H9 (cell line): Measurements from ENCODE around the gene PRELID1. TPM values are rescaled to one million over a fixed set of nuclear protein-coding genes. Genes with fewer than 3 reads are reported as not detected.

Experiments
- DNase-seq: peaks from one replicate; pipeline ENCODE4 v3.0.0-alpha.2; 2017
- H2AFZ ChIP-seq: one replicate; pipeline ENCODE4 v1.6.1; 2013; ENCODE audit warnings: mild to moderate bottlenecking, low read length, control low read depth, moderate library complexity
- H2AK5ac ChIP-seq: 2 replicates; pipeline ENCODE4 v1.6.1; 2013; ENCODE audit warnings: low read length, control low read depth, mixed read lengths; ENCODE audit not compliant: insufficient read length
- H2BK120ac ChIP-seq: one replicate; pipeline ENCODE4 v1.6.1; 2013; ENCODE audit warnings: low read depth, mild to moderate bottlenecking, low read length, control low read depth, inconsistent platforms; ENCODE audit not compliant: poor library complexity, severe bottlenecking
- H2BK12ac ChIP-seq: 2 replicates; pipeline ENCODE4 v1.6.1; 2013; ENCODE audit warnings: low read length, control low read depth, mixed read lengths, low read depth; ENCODE audit not compliant: insufficient read length
- H2BK15ac ChIP-seq: 2 replicates; pipeline ENCODE4 v1.6.1; 2013; ENCODE audit warnings: low read depth, low read length, control low read depth
- H2BK20ac ChIP-seq: one replicate; pipeline ENCODE4 v1.6.1; 2013; ENCODE audit warnings: low read depth, mild to moderate bottlenecking, low read length, control low read depth, inconsistent platforms; ENCODE audit not compliant: poor library complexity, severe bottlenecking
- H2BK5ac ChIP-seq: 2 replicates; pipeline ENCODE4 v1.6.1; 2013; ENCODE audit warnings: low read length, control low read depth, mixed read lengths; ENCODE audit not compliant: insufficient read length
- H3K14ac ChIP-seq: 2 replicates; pipeline ENCODE4 v1.6.1; 2013; ENCODE audit warnings: low read length, control low read depth; ENCODE audit not compliant: insufficient read depth
- H3K18ac ChIP-seq: 2 replicates; pipeline ENCODE4 v1.6.1; 2013; ENCODE audit warnings: low read depth, mild to moderate bottlenecking, mixed read lengths, low read length, control low read depth; ENCODE audit not compliant: insufficient read length
- H3K23ac ChIP-seq: 2 replicates; pipeline ENCODE4 v1.6.1; 2013; ENCODE audit warnings: low read length, control low read depth, mixed read lengths, low read depth; ENCODE audit not compliant: insufficient read length
- H3K23me2 ChIP-seq: 2 replicates; pipeline ENCODE4 v1.6.1; 2013; ENCODE audit warnings: low read depth, mild to moderate bottlenecking, mixed read lengths, low read length, control low read depth; ENCODE audit not compliant: insufficient read length, poor library complexity, severe bottlenecking
- H3K27ac ChIP-seq: 2 replicates; pipeline ENCODE4 v1.5.1; 2013; ENCODE audit warnings: low read length, control low read depth, mixed read lengths, low read depth; ENCODE audit not compliant: insufficient read length
- H3K27me3 ChIP-seq: 2 replicates; pipeline ENCODE4 v1.6.1; 2013; ENCODE audit warnings: low read length, control low read depth, inconsistent platforms; ENCODE audit not compliant: insufficient read depth
- H3K4ac ChIP-seq: 2 replicates; pipeline ENCODE4 v1.6.1; 2013; ENCODE audit warnings: low read depth, mild to moderate bottlenecking, control low read depth, inconsistent platforms, low read length, moderate library complexity
- H3K4me1 ChIP-seq: 2 replicates; pipeline ENCODE4 v1.6.1; 2013; ENCODE audit warnings: low read length, control low read depth, inconsistent platforms; ENCODE audit not compliant: insufficient read depth
- H3K4me2 ChIP-seq: 2 replicates; pipeline ENCODE4 v1.6.1; 2013; ENCODE audit warnings: low read length, control low read depth, mixed read lengths; ENCODE audit not compliant: insufficient read length, insufficient read depth
- H3K56ac ChIP-seq: 2 replicates; pipeline ENCODE4 v1.6.1; 2013; ENCODE audit warnings: low read depth, mild to moderate bottlenecking, mixed read lengths, low read length, control low read depth; ENCODE audit not compliant: insufficient read length
- H3K79me1 ChIP-seq: 2 replicates; pipeline ENCODE4 v1.6.1; 2013; ENCODE audit warnings: low read depth, mild to moderate bottlenecking, moderate library complexity, low read length, control low read depth, inconsistent platforms; ENCODE audit not compliant: insufficient read depth, poor library complexity, severe bottlenecking
- H3K79me2 ChIP-seq: 2 replicates; pipeline ENCODE4 v1.6.1; 2013; ENCODE audit warnings: low read length, control low read depth, inconsistent platforms; ENCODE audit not compliant: insufficient read depth
- H3K9ac ChIP-seq: 2 replicates; pipeline ENCODE4 v1.6.1; 2013; ENCODE audit warnings: low read length, control low read depth, mixed read lengths; ENCODE audit not compliant: insufficient read length; ENCODE audit errors: extremely low read depth
- H3K9me3 ChIP-seq: one replicate; pipeline ENCODE4 v1.6.1; 2013; ENCODE audit warnings: low read depth, low read length, inconsistent platforms; ENCODE audit not compliant: control insufficient read depth
- H3T11ph ChIP-seq: one replicate; pipeline ENCODE4 v1.6.1; 2013; ENCODE audit warnings: mild to moderate bottlenecking, low read length, control low read depth, inconsistent platforms
- H4K20me1 ChIP-seq: one replicate; pipeline ENCODE4 v1.6.1; 2013; ENCODE audit not compliant: control insufficient read depth, insufficient read length, insufficient read depth
- H4K5ac ChIP-seq: 2 replicates; pipeline ENCODE4 v1.6.1; 2013; ENCODE audit warnings: low read depth, mild to moderate bottlenecking, mixed read lengths, low read length, control low read depth; ENCODE audit not compliant: insufficient read length
- H4K8ac ChIP-seq: replicated peaks from 2 replicates; pipeline ENCODE4 v1.6.1; 2013; ENCODE audit warnings: low read length, control low read depth, mixed read lengths, low read depth; ENCODE audit not compliant: insufficient read length
- H4K91ac ChIP-seq: 2 replicates; pipeline ENCODE4 v1.6.1; 2013; ENCODE audit warnings: low read depth, mild to moderate bottlenecking, moderate library complexity, mixed read lengths, low read length, control low read depth; ENCODE audit not compliant: insufficient read length
- H3K27ac Mint-ChIP-seq, 3 experiments: 2 replicates in 2 of 3; 3 replicates in 1 of 3; pipeline ENCODE4 v1.8.0; 2020 to 2021; ENCODE audit warnings: mixed read lengths in 3 of 3, mild to moderate bottlenecking in 1 of 3, moderate library complexity in 1 of 3
- H3K27me3 Mint-ChIP-seq: 2 replicates; pipeline ENCODE4 v1.8.0; 2021; ENCODE audit warnings: low read depth, mild to moderate bottlenecking, moderate library complexity, mixed read lengths
- H3K36me3 Mint-ChIP-seq, 3 experiments: 2 replicates in 2 of 3; 3 replicates in 1 of 3; pipeline ENCODE4 v1.8.0; 2020 to 2021; ENCODE audit warnings: low read depth in 3 of 3, mixed read lengths in 3 of 3; ENCODE audit not compliant: insufficient read depth in 1 of 3
- H3K4me1 Mint-ChIP-seq, 2 experiments: 2 replicates each; pipeline ENCODE4 v1.8.0; 2020; ENCODE audit warnings: mixed read lengths in 2 of 2
- H3K4me3 Mint-ChIP-seq, 2 experiments: 2 replicates in 1 of 2; 3 replicates in 1 of 2; pipeline ENCODE4 v1.8.0; 2020 to 2021; ENCODE audit warnings: mild to moderate bottlenecking in 2 of 2, mixed read lengths in 2 of 2, moderate library complexity in 1 of 2
- H3K9me3 Mint-ChIP-seq, 2 experiments: 2 replicates in 1 of 2; 3 replicates in 1 of 2; pipeline ENCODE4 v1.8.0; 2020; ENCODE audit warnings: mild to moderate bottlenecking in 2 of 2, mixed read lengths in 2 of 2, moderate library complexity in 1 of 2
- WGBS: extraction: QIAGEN DNeasy Blood & Tissue Kit; methylation state at CpG from one replicate; pipeline ENCODE4 v1.1.7; 2013; ENCODE audit warnings: missing lambda C conversion rate, low lambda C conversion rate, mixed read lengths; ENCODE audit not compliant: insufficient read length; ENCODE audit errors: extremely low coverage; 5-methylcytosine and 5-hydroxymethylcytosine counted together
- total RNA-seq: library from RNA; stranded (reverse); gene quantifications from 2 replicates; pipeline ENCODE4 v1.2.1, GENCODE V29; 2021
- TF ChIP-seq, protein P1 (sequence below): fragments of 200-600 bp; sonication (generic); conservative IDR thresholded peaks from 3 replicates; pipeline ENCODE4 v1.8.0; 2021; ENCODE audit warnings: antibody characterized with exemption, mild to moderate bottlenecking

Gene PRELID1
- total RNA-seq, 1 experiment from 2014 or later = 213 TPM

GRCh38 chr5:177355162-177355867, 51.7 kb downstream of the PRELID1 start:
- Mint-ChIP-seq H3K36me3 (no peaks in the 10 kb centered on the region; a peak in 1 of 7 replicates), H3K4me1 (peaks cover 9 to 13% of the 10 kb centered on the region in 2 experiments), H3K27ac (no peak overlapping the region; a peak in 1 of 7 replicates), H3K4me3 (no peak overlapping the region), H3K9me3 (peaks cover 3 to 4% of the 10 kb centered on the region in 2 experiments; a peak in 4 of 5 replicates), H3K27me3 (peaks cover 49% of the 10 kb centered on the region)
- Histone ChIP-seq H2BK20ac (no peak overlapping the region), H4K5ac (no peak overlapping the region), H2BK12ac (no peak overlapping the region), H3K18ac (no peak overlapping the region), H3K27ac (no peak overlapping the region), H4K8ac (no peak overlapping the region), H2BK5ac (no peak overlapping the region), H3K4ac (no peak overlapping the region), H3K27me3 (no peaks in the 10 kb centered on the region), H3K23ac (no peak overlapping the region), H3K4me1 (peaks cover 3% of the 10 kb centered on the region; the same call in 1 of the 2 replicates), H4K91ac (no peak overlapping the region), H3K79me2 (peaks cover 9% of the 10 kb centered on the region), H3T11ph (no peak overlapping the region), H2BK120ac (no peak overlapping the region), H4K20me1 (no peaks in the 10 kb centered on the region), H3K4me2 (no peak overlapping the region), H3K14ac (no peak overlapping the region), H2AFZ (no peak overlapping the region), H3K9me3 (no peaks in the 10 kb centered on the region), H2AK5ac (no peak overlapping the region), H3K9ac (no peak overlapping the region), H3K56ac (no peak overlapping the region), H3K79me1 (peaks cover 4% of the 10 kb centered on the region), H2BK15ac (no peak overlapping the region), H3K23me2 (peaks cover 7% of the 10 kb centered on the region)
- WGBS = no CpG with 5 or more reads among the region's 1 CpG
- TF ChIP-seq, protein P1, sequence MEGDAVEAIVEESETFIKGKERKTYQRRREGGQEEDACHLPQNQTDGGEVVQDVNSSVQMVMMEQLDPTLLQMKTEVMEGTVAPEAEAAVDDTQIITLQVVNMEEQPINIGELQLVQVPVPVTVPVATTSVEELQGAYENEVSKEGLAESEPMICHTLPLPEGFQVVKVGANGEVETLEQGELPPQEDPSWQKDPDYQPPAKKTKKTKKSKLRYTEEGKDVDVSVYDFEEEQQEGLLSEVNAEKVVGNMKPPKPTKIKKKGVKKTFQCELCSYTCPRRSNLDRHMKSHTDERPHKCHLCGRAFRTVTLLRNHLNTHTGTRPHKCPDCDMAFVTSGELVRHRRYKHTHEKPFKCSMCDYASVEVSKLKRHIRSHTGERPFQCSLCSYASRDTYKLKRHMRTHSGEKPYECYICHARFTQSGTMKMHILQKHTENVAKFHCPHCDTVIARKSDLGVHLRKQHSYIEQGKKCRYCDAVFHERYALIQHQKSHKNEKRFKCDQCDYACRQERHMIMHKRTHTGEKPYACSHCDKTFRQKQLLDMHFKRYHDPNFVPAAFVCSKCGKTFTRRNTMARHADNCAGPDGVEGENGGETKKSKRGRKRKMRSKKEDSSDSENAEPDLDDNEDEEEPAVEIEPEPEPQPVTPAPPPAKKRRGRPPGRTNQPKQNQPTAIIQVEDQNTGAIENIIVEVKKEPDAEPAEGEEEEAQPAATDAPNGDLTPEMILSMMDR = no peak
- DNase-seq = no peak
